ENCODE data around the gene POFUT2.

DNA sequence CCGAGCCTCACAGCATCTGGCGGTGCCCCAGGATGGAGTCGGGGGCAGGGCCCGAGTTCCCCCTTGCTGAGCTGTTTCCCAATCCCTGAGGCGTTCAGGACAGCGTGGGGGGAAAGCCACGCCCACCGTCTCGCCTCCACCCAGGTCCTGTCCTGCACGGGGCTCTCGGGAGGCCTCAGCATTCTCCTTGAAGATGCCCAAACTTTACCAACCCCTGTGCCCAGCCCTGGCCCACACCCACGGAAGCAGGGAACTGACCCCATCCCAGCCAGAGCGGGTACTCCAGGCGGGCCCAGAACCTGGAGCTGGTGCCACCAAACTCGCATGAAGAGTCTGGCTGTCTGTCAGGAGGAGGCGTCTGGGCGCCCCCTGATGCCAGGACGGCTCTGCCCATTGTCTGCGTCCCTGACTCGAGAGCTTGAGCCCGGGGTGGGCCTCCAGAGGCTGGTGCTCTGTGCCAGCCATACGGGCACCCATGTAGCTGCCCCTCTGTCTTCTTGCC lies 35.3 kb upstream of the POFUT2 start:
- TF ChIP-seq, protein P1, sequence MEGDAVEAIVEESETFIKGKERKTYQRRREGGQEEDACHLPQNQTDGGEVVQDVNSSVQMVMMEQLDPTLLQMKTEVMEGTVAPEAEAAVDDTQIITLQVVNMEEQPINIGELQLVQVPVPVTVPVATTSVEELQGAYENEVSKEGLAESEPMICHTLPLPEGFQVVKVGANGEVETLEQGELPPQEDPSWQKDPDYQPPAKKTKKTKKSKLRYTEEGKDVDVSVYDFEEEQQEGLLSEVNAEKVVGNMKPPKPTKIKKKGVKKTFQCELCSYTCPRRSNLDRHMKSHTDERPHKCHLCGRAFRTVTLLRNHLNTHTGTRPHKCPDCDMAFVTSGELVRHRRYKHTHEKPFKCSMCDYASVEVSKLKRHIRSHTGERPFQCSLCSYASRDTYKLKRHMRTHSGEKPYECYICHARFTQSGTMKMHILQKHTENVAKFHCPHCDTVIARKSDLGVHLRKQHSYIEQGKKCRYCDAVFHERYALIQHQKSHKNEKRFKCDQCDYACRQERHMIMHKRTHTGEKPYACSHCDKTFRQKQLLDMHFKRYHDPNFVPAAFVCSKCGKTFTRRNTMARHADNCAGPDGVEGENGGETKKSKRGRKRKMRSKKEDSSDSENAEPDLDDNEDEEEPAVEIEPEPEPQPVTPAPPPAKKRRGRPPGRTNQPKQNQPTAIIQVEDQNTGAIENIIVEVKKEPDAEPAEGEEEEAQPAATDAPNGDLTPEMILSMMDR (IDR thresholded peaks at IDR 0.05), result no peak
- no peak for TF ChIP-seq POLR2A (IDR thresholded peaks at IDR 0.05)
